MG63 (cell line): ENCODE results near the gene ABL2. TPM values are rescaled to one million over a fixed set of nuclear protein-coding genes. Genes with fewer than 3 reads are reported as not detected.
"Not testable (repeated sequence)": the region's sequence is repeated elsewhere in the genome, so short reads cannot be mapped to it uniquely, and the experiment has no call there.

Source experiments
- DNase-seq: peaks from one replicate; pipeline ENCODE4 v3.0.0-alpha.2; 2020
- H3K27me3 ChIP-seq: fragments of 250-450 bp; sonication (Bioruptor Pico); 2 replicates; pipeline ENCODE4 v1.5.1; 2020; ENCODE audit warnings: mild to moderate bottlenecking, moderate library complexity
- H3K36me3 ChIP-seq: fragments of 250-450 bp; sonication (Bioruptor Pico); 2 replicates; pipeline ENCODE4 v1.5.1; 2020; ENCODE audit warnings: mild to moderate bottlenecking, moderate library complexity
- H3K4me3 ChIP-seq: fragments of 250-450 bp; sonication (Bioruptor Pico); 2 replicates; pipeline ENCODE4 v1.5.1; 2020; ENCODE audit warnings: mild to moderate bottlenecking, moderate library complexity
- H3K9me3 ChIP-seq: fragments of 250-450 bp; sonication (Bioruptor Pico); 2 replicates; pipeline ENCODE4 v1.5.1; 2020; ENCODE audit warnings: mild to moderate bottlenecking, moderate library complexity
- total RNA-seq: library from RNA; depleted of rRNA; stranded (reverse); fragments of >200 nt; shearing (Covaris generic); gene quantifications from 2 replicates; pipeline ENCODE4 v1.2.3, GENCODE V29; 2014; ENCODE audit warnings: low replicate concordance

Gene ABL2
- total RNA-seq, 1 experiment from 2014 or later: 31.3 TPM

DNA sequence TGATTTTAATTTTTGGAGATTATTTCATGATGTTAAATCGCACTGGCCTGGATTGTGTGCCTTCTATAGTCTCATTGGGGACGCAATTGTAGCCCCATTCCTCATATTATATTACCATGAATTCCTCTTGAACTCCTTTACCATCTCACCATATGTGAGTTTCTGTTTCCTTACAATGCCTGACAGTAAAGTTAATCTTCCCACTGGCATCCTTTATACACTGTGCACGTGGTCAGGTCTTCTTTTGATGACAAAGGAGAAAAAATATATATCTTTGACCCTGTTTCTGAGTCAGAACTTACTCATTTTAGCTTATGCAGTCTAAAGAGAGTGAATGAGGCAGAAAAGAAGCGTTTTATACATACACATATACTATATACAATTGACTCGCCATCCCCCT, 774 bp upstream of the ABL2 start:
- Histone ChIP-seq H3K27me3 (no peaks in the 10 kb centered on the region), H3K4me3 (peak overlapping the region; percentile 87), H3K9me3 (no peaks in the 10 kb centered on the region), H3K36me3 (peaks cover 5% of the 10 kb centered on the region)
- DNase-seq: no peak

DNA sequence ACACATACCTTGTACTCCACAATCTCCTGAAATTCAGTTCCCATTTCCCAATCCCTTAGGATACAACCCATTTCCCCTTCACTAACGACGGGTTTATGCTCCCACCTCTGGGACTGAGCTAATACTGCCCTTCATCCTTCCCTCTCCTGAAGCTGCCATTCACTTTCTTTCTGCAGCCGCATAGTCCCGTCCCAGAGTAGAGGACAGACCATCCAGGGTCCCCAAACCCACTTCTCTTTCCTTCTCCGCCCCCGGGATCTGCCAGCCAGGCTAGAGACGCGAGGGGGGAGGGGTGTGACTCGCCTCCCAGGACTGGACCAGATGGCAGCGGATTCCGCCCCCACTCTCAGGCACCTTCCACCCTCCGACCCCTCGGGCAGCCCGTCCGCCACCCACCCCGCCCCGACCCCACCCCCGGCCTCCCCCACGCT, 679 bp downstream of the ABL2 start:
- Histone ChIP-seq H3K36me3 (peaks cover 5% of the 10 kb centered on the region), H3K27me3 (no peaks in the 10 kb centered on the region), H3K9me3 (no peaks in the 10 kb centered on the region), H3K4me3 (peak overlapping the region; percentile 87)
- DNase-seq: peak; percentile 69

DNA sequence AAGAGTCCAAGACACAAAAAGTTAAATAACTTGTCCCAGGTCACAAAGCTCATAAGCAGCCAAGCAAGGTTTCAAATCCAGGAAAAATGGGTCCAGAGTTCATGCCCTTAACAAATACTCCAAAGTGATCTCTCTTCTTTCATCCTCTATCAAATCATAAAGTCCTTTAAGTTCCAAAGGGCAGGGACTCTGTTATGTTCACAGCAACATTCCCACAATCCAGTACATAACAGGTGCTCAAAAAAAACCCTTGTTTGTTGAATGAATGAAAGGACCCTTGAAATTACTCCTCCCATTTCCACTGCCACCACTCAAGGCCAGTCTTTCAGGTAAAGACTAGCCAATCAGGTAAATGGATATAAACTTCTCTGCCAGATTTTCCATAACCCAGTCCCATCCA, 2.7 kb downstream of the ABL2 start:
- Histone ChIP-seq H3K4me3 (no peak overlapping the region), H3K27me3 (no peaks in the 10 kb centered on the region), H3K9me3 (no peaks in the 10 kb centered on the region), H3K36me3 (peaks cover 8% of the 10 kb centered on the region)
- DNase-seq: no peak

DNA sequence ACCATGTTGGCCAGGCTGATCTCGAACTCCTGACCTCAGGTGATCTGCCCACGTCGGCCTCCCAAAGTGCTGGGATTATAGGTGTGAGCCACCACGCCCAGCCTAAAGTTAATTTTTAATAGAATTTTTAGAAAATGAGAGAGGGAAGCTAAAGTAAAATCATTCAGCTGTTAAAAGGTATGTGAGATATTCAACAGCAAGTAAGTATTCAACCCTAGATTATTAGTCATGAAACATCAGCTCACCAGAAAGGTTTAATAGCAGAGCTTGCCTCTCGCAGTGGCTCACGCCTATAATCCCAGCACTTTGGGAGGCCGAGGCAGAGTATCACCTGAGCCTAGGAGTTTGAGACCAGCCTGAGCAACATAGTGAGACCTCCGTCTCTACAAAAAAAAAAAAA, 5.0 kb downstream of the ABL2 start:
- peaks cover 22% of the 10 kb centered on the region for H3K36me3 ChIP-seq
- H3K27me3 ChIP-seq, H3K9me3 ChIP-seq, H3K4me3 ChIP-seq, DNase-seq: not testable (repeated sequence)

DNA sequence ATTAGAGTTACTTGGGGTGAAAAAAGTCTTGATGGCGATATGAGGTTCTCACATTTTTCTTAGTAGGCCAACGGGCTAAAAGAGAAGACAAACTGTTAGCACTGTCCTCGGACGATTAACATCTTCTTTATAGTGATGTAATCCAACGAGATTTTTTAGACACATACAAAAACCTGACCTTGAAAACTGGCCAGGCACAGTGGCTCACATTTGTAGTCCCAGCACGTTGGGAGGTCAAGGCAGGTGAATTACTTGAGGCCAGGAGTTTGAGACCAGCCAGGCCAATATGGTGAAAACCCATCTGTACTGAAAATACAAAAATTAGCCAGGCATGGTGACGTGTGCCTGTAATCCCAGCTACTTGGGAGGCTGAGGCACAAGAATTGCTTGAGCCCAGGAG, 8.4 kb downstream of the ABL2 start:
- peaks cover 36% of the 10 kb centered on the region for H3K36me3 ChIP-seq
- H3K4me3 ChIP-seq, DNase-seq, H3K27me3 ChIP-seq, H3K9me3 ChIP-seq: not testable (repeated sequence)

DNA sequence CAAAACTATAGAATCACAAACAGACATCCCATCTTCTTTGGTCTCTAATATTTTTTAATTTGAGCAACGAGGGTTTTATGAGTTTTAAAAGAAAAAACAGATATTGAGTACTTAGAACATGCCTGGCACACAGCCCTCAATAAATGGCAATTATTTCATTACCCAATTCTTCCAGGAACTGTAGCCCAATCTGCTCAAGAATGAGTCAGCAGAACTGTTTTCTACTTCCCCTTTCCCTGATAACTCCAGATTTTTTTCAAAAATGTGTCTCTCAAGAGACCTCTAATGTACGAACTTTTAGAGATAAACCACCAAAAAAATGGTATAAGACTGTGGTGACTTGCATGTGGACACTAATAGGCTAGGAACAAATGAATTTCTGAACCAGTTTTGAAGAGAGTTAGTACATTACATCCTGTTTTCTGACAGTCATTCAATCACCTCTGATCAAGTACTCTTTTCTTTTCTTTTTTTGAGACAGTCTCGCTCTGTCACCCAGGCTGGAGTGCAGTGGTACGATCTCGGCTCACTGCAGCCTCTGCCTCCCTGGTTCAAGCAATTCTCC, 11.5 kb downstream of the ABL2 start:
- Histone ChIP-seq H3K36me3 (peaks cover 36% of the 10 kb centered on the region), H3K27me3 (no peaks in the 10 kb centered on the region), H3K9me3 (no peaks in the 10 kb centered on the region), H3K4me3 (no peak overlapping the region)
- DNase-seq: no peak

DNA sequence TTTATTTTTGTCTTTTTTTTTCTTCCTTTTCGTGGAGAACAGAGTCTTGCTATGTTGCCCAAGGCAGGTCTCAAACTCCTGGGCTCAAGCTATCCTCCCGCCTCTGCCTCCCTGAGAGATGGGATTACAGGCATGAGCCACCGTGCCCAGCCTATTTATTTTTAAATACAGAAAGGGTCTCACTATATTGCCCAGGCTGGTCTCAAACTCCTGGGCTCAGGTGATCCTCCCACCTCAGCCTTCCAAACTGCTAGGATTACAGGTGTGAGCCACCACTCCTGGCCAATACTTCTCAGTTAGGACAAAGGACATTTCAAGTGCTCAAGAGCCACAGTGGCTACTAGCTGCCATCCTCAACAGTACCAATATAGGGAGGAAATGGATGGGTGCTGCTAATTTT, 16.2 kb downstream of the ABL2 start:
- H3K27me3 ChIP-seq, H3K36me3 ChIP-seq, DNase-seq, H3K9me3 ChIP-seq, H3K4me3 ChIP-seq: not testable (repeated sequence)

DNA sequence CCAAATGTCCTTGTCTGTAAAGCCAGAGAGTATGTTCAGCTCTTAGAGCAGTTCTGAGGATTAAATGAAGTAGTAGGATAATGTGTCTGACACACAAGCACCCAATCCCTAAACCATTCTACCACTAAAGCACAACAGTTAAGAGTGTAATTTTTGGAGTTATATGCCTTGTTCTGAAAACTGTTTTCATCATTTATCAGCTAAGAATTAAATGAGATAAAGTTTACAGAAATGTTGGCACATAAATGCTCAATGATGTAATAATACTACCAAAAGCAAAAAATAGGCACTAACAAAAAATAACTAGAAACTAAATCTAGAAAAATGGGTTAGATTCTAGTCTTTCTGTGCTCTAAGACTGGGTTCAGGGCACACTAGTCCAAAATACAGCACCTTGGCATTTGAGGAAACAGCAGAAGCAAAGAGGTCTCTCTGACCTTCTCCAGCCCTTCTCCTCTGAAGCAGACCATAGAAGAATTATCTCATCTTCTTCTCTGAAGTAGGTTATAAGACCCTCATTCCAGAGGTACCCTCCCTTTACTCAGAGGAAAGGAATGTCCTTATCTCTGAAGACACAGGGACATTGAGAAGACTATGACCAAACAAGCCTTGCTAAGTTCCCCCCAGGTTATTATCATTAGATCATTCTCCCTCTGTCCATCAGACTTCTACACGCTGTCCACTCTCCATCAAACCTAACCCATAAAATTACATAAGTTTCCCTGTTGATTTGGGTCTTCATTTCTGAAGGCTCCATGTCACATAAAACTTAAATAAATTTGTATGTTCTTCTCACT, 20.6 kb downstream of the ABL2 start:
- Histone ChIP-seq H3K4me3 (no peak overlapping the region), H3K27me3 (no peaks in the 10 kb centered on the region), H3K36me3 (no peaks in the 10 kb centered on the region), H3K9me3 (no peaks in the 10 kb centered on the region)
- no peak for DNase-seq

DNA sequence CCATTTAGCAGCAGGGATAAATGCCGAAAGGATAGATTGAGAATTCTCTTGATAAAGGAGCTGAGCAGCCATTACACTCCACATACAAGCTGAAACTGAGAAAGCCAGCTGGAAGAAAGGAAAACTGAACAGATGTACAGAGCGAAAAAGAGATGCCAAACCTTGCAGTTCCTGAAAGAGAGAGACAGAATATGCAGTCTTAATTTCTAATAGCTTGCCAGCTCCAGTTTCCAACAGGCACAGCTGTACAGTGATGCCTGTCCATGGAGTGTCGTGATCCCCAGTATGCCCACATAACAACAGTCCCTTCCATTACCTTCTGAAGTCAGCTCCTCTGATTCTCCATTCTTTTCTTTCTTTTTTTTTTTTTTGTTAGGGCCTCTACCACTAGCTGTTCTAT, 22.7 kb downstream of the ABL2 start:
- H3K4me3 ChIP-seq: no peak overlapping the region
- no peaks in the 10 kb centered on the region for H3K9me3 ChIP-seq
- no peak for DNase-seq
- no peaks in the 10 kb centered on the region for H3K27me3 ChIP-seq
- no peaks in the 10 kb centered on the region; the same call in 1 of the 2 replicates for H3K36me3 ChIP-seq

DNA sequence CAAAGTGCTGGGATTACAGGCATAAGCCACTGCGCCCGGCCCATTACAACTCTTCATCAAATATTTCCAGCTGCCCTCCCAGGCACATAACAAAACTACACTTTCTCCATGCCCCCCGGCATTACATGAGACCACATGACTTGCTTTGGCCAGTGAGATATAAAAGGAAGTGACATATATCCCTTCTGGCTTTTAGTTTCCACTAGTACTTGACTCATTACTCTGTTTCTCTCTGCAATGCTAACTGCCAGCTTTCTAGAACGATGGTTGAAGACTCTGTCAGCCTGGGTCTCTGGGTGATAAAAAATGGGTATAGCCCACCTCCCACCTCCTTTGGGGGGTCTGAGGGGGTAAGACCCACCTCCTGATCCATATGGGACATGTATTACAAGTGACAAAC, 24.2 kb downstream of the ABL2 start:
- Histone ChIP-seq H3K36me3 (no peaks in the 10 kb centered on the region; the same call in 1 of the 2 replicates), H3K9me3 (no peaks in the 10 kb centered on the region), H3K27me3 (no peaks in the 10 kb centered on the region), H3K4me3 (no peak overlapping the region)
- no peak for DNase-seq

DNA sequence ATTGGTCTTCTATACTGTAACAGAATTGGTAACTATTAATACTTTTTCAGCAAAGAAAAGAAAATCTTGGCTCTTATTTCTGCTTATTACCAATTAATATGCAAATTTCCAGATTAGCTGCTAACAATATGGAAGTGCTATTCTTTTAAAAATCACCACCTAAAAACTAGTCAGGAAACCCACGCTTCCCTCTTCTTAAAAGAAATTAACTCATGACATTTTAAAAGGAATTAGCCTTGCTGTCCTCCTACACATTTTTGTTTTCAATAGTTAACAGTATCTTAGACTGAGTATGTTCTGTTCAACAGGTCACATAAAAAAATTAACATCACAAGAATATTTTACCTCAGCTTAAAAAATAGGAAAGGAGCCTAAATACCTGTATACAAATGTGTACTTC, 27.3 kb downstream of the ABL2 start:
- Histone ChIP-seq H3K36me3 (no peaks in the 10 kb centered on the region; the same call in 1 of the 2 replicates), H3K9me3 (no peaks in the 10 kb centered on the region), H3K4me3 (no peak overlapping the region)

DNA sequence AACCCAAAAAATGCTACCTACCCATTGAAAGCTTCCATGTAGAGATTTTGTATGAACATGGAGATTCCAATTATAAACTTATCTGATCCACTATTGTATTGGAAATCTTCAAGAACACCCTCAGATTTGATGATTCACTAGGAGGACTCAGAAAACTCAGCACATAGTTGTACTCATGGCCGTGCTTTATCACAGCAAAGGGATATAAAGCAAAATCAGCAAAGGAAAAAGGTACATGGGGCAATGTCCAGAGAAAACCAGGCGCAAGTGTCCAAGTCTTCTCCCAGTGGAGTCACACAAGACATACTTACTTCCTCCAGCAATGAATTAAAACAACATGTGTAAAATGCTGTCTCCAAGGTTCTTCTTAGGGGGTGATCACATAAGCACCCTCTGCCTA, 28.9 kb downstream of the ABL2 start:
- Histone ChIP-seq H3K9me3 (no peaks in the 10 kb centered on the region), H3K36me3 (no peaks in the 10 kb centered on the region; the same call in 1 of the 2 replicates), H3K27me3 (no peaks in the 10 kb centered on the region), H3K4me3 (no peak overlapping the region)
- no peak for DNase-seq

More for the DNA sequence above, 27.3 kb downstream of the ABL2 start:
- H3K27me3 ChIP-seq: no peaks in the 10 kb centered on the region
- no peak for DNase-seq

DNA sequence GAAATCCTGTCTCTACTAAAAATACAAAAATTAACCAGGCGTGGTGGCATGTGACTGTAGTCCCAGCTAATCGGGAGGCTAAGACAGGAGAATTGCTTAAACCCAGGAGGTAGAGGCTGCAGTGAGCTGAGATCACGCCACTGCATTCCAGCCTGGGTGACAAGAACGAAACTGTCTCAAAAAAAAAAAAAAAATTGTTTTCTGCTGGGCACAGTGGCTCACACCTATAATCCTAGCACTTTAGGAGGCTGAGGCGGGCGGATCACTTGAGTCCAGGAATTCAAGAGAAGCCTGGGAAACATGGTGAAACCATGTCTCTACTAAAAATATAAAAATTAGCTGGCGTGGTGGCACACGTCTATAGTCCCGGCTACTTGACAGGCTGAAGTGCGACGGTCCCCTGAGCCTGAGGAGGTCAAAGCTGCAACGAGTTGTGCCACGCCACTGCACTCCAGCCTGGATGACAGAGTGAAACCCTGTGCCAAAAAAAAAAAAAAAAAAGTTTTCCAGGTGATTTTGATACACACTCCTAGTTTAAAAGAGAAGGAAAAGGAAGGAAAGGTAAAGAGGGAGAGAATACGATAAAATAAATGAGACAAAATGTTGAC, 31.7 kb downstream of the ABL2 start:
- no peak for DNase-seq
- H3K9me3 ChIP-seq: no peaks in the 10 kb centered on the region
- no peaks in the 10 kb centered on the region for H3K27me3 ChIP-seq
- H3K4me3 ChIP-seq: no peak overlapping the region
- no peaks in the 10 kb centered on the region; the same call in 1 of the 2 replicates for H3K36me3 ChIP-seq

DNA sequence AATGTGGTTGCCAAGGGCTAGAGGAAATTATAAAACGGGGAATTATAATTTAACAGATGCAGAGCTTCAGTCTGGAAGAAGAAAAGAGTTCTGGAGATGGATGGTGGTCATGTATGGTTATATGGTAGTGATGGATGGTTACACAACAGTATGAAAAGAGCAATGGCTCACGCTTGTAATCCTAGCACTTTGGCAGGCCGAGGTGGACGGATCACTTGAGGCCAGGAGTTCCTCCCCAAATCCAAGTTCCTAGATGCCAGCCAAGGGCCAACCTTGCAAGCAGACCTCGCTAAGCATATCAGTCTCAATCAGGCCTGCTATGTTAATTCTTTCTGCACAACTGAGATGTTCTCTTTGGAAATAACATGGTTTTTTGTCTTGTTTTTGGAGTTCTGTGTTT, 33.6 kb downstream of the ABL2 start:
- not testable (repeated sequence) for H3K36me3 ChIP-seq, H3K9me3 ChIP-seq, H3K4me3 ChIP-seq, H3K27me3 ChIP-seq, DNase-seq

DNA sequence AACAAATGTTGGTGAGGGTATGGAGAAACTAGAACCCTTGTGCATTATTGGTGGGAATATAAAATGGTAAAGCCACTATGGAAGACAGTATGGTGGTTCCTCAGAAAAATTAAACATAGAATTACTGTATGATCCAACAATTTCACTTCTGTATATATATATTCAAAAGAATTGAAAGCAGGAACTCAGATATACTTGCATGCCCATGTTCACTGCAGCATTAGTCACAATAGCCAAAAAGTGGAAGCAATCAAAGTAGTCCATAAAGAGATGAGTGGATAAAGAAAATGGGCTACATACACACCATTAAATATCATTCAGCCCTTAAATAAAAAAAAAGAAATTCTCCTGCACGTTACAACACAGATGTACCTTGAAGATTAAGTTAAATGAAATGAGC, 34.1 kb downstream of the ABL2 start:
- Histone ChIP-seq H3K27me3 (no peaks in the 10 kb centered on the region), H3K4me3 (no peak overlapping the region), H3K36me3 (no peaks in the 10 kb centered on the region; the same call in 1 of the 2 replicates), H3K9me3 (no peaks in the 10 kb centered on the region)
- DNase-seq: no peak

DNA sequence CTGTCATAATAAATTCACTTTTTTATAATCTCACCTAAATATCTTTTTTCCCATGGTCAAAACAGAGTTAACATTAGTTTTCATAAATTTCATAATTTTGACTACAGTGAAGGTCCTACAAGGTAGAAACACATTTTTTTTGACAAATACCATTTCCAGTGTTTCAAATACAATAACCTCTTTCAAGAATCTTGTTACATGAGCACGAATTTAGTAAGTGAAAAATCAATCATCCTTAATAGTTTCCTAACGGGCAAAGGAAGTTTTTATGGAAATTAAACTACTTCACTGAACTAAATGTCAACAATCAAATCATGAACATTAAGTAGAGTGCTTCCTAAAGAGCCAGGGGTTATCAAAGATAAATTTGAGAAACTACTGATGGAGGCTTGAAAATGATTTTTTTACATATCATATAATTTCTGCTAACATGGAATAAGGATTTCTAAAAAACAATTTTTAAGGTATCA, 35.4 kb downstream of the ABL2 start:
- H3K27me3 ChIP-seq: no peaks in the 10 kb centered on the region
- no peak for DNase-seq
- H3K4me3 ChIP-seq: no peak overlapping the region
- H3K36me3 ChIP-seq: peaks cover 4% of the 10 kb centered on the region; the same call in 1 of the 2 replicates
- H3K9me3 ChIP-seq: no peaks in the 10 kb centered on the region

DNA sequence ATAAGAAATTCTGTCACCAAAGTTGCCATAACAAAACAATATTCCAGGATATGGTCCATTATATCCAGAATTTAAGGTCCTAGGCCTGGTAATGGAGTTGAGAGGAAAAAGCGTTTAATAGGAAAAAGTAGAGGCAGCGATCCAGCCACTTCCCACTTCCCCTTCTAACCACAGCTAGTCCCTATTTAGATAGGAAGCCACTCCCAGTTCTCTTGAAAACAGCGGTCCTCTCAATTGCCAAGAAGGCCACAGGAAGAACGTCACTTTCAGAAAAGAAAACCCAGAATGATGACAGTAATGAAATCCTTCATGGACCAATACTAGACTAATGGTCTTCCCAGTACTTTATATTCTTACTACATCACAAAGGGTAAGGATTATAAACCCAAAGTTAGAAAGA, 38.6 kb downstream of the ABL2 start:
- DNase-seq: no peak
- H3K4me3 ChIP-seq: no peak overlapping the region
- no peaks in the 10 kb centered on the region for H3K9me3 ChIP-seq
- no peaks in the 10 kb centered on the region for H3K27me3 ChIP-seq
- H3K36me3 ChIP-seq: peaks cover 5% of the 10 kb centered on the region; the same call in 1 of the 2 replicates
